Dermis microvascular lymphatic vessel endothelial cell (primary cell): ENCODE measurements around the gene CYGB. TPM values are rescaled to one million over a fixed set of nuclear protein-coding genes. Genes with fewer than 3 reads are reported as not detected.

ENCODE experiments used
- DNase-seq, 2 donors: peaks; one replicate each; pipeline versions ENCODE4 v3.0.0 to v3.0.0-alpha.2; 2010; ENCODE audit warnings: low read depth in 2 of 2
- total RNA-seq: library from RNA; depleted of rRNA; stranded (reverse); fragments of >200 nt; gene quantifications from 2 replicates; pipeline ENCODE4 v1.2.1, GENCODE V29; 2014

CYGB gene
- total RNA-seq, 1 donor from 2014 or later, result 1.8 TPM

DNA sequence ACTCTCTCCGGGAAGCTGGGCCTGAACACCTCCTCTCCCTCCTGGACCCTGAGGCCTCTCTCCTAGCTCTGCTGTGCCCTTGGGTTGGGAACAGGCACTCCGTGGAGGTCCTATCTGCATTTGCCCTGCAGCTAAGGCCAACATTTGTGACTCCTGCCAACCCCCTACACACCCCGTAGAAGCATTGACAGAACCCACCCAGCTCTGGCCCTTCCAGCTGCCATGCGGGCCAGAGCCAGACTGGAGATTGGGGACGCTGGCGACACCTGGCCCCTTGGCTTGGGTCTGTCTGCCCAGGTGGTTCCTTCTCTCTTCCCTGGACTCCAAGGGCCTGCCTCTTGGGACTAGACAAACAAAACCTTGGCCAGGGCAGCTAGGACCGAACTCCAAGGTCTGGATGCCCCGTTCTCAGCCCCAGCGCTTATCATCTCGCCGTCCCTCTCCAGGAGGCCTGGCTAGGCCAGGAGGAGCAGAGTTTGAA is 35.6 kb downstream of the CYGB start:
- DNase-seq, result no peak

DNA sequence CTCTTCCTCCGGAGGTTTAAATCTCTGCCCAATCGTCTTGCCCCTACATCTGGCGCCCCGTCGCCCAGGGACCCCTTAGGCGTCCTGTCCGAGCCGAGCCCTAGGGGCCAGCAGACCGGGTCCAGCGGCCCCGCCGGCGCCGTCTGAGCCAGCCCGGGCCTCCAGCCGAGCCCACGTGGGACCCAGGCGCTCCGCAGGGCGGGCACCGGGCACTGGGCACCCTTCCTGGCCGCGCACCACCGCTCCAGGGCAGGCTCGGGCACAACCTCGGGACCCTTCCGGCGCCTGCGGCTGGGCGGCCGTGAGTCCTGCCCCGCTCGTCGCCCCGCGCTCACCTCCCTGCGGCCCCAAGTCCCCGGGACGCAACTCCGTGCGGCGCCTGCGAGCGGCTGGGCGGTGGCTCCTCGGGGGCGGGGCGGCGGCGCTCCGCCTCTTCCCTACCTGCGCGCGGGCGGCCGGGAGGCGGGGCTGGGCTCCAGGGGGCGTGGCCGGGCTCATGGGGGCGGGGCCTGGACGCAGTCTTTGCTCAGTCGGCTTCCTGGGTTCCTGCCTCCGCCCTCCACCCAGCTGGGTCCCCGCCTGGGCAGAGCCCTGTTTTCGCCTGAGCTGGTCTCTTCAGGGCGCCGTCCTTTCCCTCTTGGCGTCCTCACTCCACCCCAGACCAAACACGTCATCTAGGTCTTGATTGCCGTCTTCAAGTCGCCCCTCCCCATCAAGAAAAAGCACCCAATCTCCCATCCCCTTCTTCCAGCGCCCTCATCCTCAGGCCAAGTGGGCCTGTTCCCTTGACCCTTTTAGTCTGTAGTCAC is 36.3 kb downstream of the CYGB start, which contains the start of gene RHBDF2:
Gene RHBDF2, minus strand, starts transcription at position 406 of the 809 bp plus-strand sequence. CDS start 19,899 bp downstream, outside the sequence.
- peak in 1 of 2 donors; percentile 73 for DNase-seq

DNA sequence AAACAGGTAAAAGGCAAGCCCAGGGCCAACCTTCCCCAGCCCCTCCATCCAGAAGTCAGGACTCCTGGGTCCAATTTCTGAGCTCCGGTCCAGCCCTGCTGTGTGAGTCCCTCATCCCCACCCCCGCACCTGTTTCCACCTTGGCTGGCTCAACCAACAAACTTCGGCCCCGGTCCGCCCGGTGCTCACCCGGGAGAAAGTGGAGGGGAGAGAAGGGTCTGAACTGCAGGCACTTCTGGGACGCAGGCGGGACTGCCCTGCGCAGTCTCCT is 36.8 kb downstream of the CYGB start:
- DNase-seq, result no peak

DNA sequence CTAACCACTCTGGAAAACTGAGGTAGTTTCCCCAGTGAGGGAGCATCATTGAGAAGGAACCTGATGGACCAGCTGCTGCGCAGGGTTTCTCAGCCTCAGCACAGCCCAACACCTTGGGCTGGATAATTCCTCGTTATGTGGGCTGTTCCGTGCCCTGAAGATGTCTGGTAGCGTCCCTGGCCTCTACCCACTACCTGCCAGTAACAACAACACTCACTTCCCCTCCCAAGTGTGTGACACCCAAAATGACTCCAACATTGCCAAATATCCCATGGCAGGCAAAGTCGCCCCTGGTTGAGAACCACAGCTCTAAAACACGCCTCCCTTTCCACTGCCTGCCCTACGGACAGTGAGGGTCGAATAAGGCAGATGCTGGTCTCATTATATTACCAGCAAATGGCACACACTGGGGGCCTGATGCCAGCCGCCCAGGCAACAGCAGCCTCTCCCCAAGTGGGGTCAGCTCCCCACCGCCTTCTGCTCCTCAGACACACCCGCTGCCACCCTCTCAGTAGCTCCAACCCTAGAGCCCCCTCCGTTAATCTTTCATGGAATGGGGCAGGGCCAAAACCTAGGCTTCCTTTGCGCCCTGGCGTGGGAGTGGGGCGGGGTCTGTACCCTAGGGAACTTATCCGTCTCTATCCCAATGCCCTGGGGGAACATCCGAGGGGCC is 37.3 kb downstream of the CYGB start:
- peak in 1 of 2 donors; percentile 28 for DNase-seq

DNA sequence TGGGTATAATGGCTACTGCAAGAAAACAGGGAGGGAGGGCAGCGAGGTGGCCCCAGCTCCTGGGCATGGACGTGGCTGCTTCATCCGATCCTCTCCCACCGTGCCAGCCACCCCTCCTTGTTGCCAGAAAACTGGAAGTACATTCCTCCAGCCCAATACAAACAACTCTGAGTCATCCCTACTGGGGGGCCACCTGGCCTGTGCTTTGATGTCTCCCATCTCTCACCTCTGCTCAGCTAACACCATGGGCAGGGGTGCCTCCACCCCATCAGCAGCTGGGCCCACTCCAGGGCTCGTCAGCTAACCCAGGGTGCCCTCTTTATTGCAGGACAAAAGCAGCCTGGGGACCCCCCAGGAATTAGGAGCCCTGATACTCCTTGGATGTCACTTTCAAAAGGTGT is 38.2 kb downstream of the CYGB start:
- DNase-seq, result peak in 1 of 2 donors; percentile 55

DNA sequence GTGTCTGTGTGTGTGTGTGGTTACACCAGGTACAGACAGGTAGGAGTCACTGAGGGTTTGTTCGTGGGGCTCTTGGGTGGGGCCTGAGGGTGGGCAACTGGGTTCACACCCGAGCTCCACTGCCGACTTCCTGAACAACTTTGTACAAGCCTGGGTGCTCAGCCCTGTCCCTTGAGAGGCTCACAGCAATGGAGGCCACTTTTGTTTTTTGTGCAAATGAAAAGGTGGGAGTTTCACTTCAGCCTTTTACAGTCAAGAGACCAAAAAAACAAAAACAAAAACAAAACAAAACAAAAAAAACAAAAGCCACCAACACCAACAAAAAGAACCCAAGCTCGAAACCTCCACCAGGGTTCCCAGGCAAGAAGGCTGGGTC is 38.6 kb downstream of the CYGB start:
- DNase-seq, result no peak

DNA sequence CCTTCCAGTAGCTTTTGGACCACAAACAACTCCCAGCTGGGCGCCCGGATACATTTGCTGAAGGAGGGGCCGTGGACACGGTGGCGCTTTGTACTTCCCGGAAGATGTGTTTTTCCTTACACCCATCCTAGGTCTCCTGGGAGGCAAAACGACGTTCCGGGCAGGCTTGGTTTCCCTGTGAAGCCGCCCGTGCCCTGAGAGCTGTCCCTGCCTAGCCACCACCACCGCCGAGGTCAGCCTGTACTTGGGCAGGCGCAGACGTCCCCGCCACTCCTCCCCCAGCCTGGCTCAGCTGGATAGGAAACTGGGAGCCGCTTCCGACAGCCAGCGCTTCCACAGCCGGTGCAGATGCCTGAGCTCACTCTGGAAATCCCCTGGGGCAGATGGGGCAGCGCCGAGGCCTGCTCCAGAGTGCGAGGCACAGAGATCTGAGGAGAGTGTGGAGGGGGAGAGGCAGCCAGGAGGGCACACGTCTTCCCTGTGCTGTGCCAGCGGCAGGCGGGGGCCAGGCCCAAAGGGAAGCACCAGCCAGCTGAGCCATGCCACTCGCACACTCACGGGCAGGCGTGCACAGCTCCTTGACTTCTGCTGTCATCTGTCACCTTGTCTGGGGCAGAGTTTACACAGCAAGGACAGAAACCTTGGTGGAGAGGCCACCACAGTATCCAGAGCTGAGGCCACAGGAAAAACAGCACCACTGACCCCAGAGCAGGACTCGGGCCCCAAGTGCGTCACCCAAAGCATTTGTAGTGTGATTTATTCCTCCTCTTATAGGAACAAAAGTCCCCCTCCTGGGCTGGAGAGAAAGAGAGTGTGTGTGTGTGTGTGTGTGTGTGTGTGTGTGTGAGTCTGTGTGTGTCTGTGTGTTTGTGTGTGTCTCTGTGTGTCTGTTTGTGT is 39.3 kb downstream of the CYGB start:
- peak; percentile 80 to 94 for DNase-seq

DNA sequence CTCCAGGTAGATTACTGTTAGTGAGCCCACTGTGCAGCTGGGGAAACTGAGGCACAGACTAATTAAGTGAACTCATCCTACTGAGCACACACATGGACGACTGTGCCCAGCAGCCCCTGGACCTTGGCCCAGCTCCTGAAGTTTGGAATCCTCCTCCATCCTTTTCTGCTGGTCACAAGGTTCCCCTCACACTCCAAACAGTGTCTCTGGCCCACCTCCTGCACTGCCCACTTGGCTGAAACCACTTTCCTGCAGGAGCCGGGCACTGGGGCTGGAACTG is 39.9 kb downstream of the CYGB start:
- DNase-seq, result no peak

DNA sequence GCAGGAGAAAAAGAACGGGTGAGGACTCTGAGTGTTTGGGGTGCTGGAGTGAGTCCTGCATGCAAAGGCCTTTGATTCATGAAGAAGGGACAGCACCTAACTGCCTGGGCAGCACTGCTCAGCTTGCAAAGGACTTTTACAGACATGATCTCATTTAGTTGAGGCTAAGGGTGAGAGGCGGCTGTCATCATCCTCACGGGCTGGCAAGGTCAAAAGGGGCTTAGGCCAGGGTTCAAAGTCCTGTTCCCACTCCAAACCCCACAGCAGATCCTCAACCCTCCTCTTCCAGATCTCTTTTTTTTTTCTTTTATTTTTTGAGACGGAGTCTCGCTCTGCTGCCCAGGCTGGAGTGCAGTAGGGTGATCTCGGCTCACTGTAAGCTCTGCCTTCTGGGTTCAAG is 41.0 kb downstream of the CYGB start:
- no peak for DNase-seq

DNA sequence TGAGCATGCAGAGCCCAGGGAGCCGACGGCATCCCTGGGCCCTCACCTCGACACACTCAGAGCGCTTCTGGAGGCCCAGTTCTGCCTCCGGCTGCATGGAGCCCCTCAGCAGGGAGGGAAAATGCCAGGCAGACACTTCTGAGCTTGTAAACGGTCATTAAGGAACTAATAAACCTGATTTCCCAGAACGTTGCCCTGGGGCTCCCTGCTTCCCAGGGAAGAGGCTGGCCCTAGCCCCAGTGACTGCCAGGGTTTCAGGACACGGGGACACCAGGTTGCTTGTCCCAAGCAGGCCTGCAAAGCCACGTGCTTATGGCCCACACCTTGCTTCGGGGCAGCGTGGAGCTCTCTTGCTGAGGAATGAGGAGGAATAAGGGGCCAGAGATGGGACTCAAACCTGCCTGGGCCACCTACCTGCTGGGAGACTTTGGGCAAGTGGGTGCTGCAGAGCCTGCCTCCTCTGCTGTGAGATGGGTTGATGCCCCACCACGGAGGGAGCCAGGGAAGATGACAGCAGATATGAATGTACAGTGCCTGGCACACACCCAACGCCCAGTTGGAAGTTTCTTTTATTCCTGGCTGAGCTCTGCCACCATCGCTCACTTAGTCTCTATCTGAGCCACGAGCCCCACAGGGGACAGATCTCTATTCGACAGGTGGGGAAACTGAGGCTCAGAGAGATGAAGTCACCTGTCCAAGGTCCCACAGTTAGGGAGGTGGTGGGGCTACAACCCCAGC is 41.7 kb downstream of the CYGB start:
- no peak for DNase-seq

DNA sequence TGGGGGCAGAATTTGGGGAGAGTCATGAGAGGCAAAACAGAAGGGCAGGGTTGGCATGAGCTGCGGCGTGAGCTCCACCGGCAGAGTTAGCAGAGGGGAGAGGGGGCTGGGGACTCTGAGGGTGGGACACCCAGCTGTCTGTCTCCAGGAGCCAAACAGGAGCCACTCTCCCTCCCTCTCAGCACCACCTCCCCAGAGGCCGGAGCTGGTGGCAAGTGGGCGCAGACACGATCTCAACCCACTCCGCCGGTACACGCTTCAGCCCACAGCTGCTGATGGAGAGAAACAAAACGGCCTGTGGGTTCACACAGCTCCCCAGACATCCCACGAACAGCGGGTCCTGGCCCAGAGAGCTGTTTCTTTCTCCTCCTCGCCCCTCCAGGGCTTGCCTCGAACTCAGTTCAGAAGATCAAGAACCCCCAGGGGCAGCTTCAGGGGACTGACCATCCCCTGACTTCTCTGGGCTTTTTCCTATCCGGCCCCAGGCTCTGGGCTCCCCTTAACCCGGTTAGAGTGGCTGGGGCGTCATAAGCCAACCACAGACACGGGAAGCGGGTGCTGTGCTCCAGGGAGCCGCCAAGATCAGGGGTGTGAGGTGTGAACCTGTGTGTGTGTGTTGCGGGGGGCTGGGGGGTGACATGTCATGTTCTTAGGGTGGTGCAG is 43.9 kb downstream of the CYGB start:
- no peak for DNase-seq

DNA sequence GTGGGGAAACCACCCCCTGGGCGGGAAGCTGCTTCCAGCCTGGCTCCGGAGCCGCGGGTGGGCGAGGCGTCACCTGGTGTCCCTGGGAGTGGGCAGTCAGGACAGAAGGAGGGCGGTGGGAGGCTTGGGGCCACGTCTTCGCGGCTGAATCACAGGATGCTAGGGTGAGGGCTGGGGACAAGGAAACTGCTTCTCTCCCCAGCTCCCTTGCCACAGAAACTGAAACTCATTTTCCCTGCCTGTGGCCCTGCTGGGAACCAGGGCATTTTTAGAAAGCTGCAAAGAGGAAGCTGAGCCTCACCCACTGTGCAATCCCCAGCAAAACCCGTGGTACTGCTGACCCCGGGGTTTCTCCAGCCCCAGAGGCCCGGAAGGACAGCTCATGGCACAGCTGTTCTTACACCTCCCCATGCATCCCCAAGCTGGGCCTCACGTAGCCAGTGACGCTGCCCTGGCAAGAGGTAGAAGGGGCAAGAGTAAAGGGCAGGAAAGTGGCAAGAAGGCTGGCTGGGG is 44.5 kb downstream of the CYGB start:
- peak; percentile 63 to 78 for DNase-seq

DNA sequence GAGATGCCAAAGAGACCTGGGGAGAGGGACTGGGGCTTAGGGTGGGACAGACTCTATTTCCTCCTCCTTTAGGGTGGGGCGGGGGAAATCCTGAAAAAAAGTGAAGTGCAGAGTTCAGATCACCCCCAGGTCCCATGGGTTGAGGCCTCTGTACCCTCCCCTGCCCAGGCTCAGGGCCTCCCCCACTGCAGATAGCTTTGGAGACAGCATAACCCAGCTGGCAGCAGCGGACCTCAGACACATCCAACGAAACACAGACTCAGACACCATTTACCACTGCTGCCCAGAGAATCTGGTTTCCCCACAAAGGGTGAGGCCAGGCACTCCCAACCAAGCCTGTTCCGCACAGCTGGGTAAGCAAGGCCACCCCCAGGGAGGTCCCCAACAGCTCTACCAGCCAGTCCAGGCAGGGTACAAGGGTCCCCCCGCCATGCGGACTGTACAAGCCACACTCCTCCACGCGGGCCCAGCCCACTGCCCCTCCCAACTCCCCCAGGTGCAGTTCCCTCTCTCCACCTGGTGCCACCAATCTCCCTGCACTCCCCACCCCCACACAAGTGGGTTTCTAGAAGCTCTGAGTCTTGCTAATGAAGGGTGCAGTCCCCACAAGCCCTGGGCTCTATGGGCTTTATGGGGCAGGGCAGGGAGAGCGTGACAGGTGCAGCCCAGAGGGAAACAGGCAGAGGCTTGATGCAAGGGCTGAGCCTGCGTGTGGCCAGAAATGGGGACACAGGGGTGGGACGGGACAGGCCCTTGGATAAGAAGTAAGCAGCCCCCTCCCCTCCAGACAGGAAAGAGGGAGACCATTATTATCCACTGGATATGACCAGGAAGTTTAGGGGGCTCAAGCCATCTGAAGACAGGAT is 45.2 kb downstream of the CYGB start:
- DNase-seq, result no peak

DNA sequence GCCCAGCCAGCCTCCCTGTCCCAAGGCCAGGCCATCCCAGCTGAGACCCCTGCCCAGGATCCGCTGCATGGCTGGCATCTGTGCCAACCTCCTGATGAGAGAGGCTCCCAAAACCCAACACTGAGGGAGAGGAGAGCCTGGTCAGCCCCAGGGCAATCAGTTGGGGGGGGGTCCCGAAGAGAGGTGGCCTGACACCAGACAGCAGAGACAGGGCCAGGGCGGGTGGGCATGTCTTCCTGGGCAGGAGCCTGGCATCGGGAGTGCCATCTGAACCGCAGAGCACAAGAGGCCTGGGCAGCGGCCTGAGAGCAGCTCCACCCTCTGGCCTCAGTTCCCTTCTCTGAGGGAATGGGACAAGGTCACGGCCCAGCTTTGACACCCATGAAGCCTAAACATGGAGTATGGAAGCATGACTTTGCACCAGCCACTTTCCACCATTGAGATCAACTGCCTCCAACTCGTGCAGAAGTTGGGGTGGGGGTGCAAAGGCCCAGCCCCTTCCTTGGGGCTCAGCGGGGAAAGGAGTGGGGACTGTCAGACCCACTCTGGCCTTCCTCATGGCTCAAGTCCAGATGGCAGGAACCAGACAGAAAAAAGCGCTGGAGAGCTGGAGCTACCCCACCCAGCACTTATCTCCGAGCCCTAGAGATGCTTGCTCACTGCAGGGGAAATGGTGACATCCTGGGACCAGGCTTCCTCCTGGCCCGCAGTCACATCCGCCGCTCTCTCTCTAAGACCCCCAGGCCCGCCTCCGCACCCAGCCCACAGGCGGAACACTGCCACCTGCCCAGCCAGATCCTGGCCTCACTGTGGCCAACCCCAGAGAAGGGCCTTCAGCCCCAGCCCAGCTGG is 46.0 kb downstream of the CYGB start:
- no peak for DNase-seq

DNA sequence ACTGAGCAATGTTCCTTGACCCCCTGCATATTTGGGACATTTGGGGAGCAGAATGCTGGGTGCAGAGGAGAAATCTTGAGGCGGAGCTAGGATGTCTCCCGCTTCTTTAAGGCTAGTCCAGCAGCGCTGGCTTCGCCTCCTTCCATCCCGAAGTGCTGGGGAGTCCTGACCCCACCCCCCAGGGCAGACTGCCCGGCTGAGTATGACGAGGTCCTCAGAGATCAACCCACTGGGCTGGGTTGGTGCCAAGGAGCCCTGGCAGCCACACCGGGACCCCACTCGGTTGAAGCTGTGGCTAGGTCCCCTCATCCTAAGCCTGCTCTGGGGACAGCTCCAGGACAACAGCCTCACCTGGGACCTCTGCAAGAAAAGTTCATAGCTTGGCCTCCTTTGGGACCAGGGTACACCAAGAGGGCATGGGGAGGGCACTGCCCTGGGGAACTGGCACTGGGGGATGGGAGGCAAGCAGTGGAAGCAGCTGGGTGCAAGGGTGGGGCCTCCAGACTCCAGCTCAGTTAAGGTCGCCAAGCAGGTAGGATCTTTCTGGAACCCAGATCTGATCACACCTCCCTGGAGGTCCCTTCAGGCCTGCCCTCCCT is 47.3 kb downstream of the CYGB start:
- no peak for DNase-seq

DNA sequence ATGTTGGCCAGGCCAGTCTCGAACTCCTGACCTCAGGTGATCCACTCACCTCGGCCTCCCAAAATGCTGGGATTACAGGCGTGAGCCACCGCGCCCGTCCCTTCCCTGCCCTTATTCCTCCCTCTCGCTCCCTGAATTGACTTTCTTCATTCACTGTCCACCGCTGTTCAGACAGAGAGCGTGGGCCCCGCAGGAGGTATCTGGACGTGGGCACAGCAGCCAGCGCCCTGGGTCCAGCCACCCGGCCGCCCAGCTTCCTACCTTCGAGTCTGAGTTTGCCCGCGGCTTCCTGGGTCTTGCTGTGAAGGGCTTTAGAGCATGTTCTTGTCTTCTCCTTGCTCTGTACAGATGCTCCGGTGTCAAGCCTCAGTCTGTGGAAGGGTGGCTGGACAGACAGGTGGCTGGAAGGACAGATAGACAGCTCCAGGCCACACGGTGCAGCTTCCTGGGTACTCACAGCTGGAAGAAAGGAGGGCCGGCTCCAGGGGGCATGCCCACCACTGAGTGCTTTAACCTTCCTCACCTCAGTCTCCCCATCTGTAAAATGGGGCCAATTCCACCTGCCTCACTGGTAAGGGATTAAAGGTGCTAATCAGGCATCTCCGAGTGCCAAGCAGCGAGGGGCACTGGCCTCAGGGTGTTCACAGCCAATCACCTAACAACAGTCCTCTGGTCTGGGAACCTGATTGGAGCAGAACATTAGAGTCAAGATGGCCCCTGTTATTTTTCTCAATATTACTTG is 49.9 kb downstream of the CYGB start:
- DNase-seq, result no peak

DNA sequence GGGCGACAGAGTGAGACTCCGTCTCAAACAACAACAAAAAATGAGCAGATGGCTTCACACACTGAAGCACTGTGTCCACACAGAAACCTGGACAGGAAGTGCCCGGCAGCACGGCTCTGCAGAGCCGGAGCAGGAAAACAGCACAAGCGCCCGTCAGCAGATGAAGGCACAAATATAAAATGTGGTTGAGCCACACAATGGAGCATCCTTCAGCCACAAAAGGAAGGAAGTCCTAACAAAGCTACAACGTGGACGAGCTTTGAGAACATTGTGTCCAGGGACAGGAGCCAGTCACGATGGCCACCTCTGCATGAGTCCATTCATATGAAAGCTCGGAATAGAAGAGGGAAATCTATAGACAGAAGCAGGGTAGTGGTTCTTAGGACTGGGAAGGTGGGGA is 51.9 kb downstream of the CYGB start:
- DNase-seq, result peak; percentile 68 to 76

DNA sequence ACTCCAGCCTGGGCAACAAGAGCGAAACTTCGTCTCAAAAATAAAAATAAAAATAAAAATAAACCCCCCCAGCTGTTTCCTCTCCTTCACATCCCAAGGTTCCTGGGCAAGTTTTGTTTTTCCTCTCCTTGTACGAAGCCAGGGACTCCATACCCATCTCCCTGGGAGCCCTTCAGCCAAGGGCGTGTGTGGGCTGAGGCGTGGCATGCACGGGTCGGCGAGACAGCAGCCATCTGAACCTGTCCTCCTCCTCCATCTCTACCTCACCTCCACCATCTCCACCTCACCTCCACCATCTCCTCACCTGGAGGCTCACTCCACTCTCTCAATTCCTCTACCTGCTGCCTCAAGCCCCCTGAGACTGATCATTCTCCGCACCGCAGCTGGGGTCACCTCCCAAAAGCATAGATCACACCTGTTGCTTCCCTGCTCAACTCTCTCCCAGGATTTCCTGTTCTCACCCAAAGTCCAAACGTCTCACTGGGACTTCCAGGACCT is 53.2 kb downstream of the CYGB start:
- DNase-seq, result no peak
